Heart left ventricle (tissue), 13 donors: ENCODE results near the gene PHC3.

Experiments used
- POLR2A ChIP-seq, 2 donors: fragments of 450-650 bp; IDR thresholded peaks; one replicate each; pipeline ENCODE4 v1.6.1; 2017; ENCODE audit warnings: antibody characterized with exemption in 2 of 2, mild to moderate bottlenecking in 2 of 2, moderate library complexity in 2 of 2
- TF ChIP-seq, protein P1 (sequence below), 12 donors: fragments of 200-600 bp; sonication (generic) in 4 of 12; IDR thresholded peaks; one replicate each; pipeline versions ENCODE4 v1.5.0 to v1.8.0; 2018 to 2022; ENCODE audit warnings: antibody characterized with exemption in 12 of 12, mild to moderate bottlenecking in 5 of 12
- donor health status: ischemic (EF 13 %, LVEDD 7.1; RV severe dilation, severe dysfunction).
- donor health status: DM: no; HTN: yes; CAD: no.
- donor health status: DM: no; HTN: no; CAD: no.
- donor health status: ischemic (EF 25% LVEDD 6.9; RV normal size, moderate dysfunction).
- donor health status: ischemic (EF 25% LVEDD 5.7; RV mildly dilated, moderate dysfunction).
- donor health status: ischemic (EF 35%, LVEDD 5.7; RV mildly dilated, moderate dysfunction).
- donor health status: nonischemic (EF 11% LVEDD 7.7; RV severe dilation, severe dysfunction).
- donor health status: DM: yes; HTN: yes; CAD: no.
- donor health status: PGD.
- donor health status: ischemic (EF 29% LVEDD 5.4; RV normal size, mild dysfunction).
- donor health status: nonischemic (EF 23%, LVEDD 6.1; RV moderate dilation, normal function).

DNA sequence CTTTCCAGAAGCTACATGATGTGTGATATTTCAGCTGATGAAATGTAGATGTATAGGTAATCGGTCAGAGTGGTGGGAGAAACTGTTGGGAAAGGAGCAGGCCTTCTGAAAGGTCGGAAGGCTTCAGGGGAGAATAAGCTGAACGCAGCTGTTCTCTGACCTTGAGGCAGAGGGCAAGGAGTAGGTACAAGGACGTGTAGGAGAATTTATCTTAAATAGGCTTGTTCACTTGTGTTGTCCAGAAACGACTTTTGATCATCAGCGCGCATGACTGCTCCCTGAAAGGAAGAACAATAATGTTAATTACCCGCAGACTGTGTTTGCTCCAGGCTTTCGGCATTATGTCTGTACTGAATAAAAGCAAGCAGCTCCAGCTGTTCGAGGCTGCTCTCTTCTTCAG is 104.2 kb downstream of the PHC3 start:
- TF ChIP-seq, protein P1, sequence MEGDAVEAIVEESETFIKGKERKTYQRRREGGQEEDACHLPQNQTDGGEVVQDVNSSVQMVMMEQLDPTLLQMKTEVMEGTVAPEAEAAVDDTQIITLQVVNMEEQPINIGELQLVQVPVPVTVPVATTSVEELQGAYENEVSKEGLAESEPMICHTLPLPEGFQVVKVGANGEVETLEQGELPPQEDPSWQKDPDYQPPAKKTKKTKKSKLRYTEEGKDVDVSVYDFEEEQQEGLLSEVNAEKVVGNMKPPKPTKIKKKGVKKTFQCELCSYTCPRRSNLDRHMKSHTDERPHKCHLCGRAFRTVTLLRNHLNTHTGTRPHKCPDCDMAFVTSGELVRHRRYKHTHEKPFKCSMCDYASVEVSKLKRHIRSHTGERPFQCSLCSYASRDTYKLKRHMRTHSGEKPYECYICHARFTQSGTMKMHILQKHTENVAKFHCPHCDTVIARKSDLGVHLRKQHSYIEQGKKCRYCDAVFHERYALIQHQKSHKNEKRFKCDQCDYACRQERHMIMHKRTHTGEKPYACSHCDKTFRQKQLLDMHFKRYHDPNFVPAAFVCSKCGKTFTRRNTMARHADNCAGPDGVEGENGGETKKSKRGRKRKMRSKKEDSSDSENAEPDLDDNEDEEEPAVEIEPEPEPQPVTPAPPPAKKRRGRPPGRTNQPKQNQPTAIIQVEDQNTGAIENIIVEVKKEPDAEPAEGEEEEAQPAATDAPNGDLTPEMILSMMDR (IDR thresholded peaks at IDR 0.05): no peak
- no peak for TF ChIP-seq POLR2A (IDR thresholded peaks at IDR 0.05)
